IMR-90 (cell line): ENCODE results near the gene CARD14. TPM values are rescaled to one million over a fixed set of nuclear protein-coding genes. Genes with fewer than 3 reads are reported as not detected.

Source experiments
- ATAC-seq: fragments of 200-7000 bp; cut with Tn5 transposase; 2 replicates; pipeline ENCODE4 v1.9.1; 2020; ENCODE audit warnings: low read depth, mild to moderate bottlenecking, moderate library complexity
- BruUV-seq: library from RNA; stranded (reverse); fragments of 400-500 nt; replicated peaks from 2 replicates; lab custom pipeline; 2021; lab: Mats Ljungman, UMichigan
- CTCF ChIA-PET: fragments of 300-600 bp; formaldehyde crosslinking; extraction: SDS; loops from one replicate; lab custom pipeline; 2021; ENCODE audit warnings: antibody characterized with exemption; lab: Yijun Ruan, JAX
- POLR2A ChIA-PET: fragments of 300-600 bp; sonication (Branson Sonifier 250); formaldehyde crosslinking; loops from one replicate; lab custom pipeline; 2022; ENCODE audit warnings: antibody characterized with exemption; ENCODE audit not compliant: unreplicated experiment; lab: Charles Lee
- DNase-seq: peaks from one replicate; pipeline ENCODE4 v3.0.0; 2013
- H2AFZ ChIP-seq: replicated peaks from 2 replicates; pipeline ENCODE3; 2013; ENCODE audit warnings: low read length, mild to moderate bottlenecking; ENCODE audit not compliant: poor library complexity
- H2AK5ac ChIP-seq: 2 replicates; pipeline ENCODE4 v1.6.1; 2013; ENCODE audit warnings: low read depth, low read length, inconsistent platforms
- H2AK9ac ChIP-seq: replicated peaks from 2 replicates; pipeline ENCODE3; 2013; ENCODE audit warnings: mild to moderate bottlenecking, low read depth, low read length, moderate library complexity; ENCODE audit not compliant: poor library complexity
- H2BK120ac ChIP-seq: 2 replicates; pipeline ENCODE4 v1.6.1; 2013; ENCODE audit warnings: low read depth, low read length, inconsistent platforms
- H2BK15ac ChIP-seq: 3 replicates; pipeline ENCODE4 v1.6.1; 2013; ENCODE audit warnings: low read depth, low read length, inconsistent platforms
- H2BK20ac ChIP-seq: 2 replicates; pipeline ENCODE4 v1.6.1; 2013; ENCODE audit warnings: low read depth, mild to moderate bottlenecking, inconsistent platforms, low read length, moderate library complexity
- H2BK5ac ChIP-seq: 2 replicates; pipeline ENCODE4 v1.6.1; 2013; ENCODE audit warnings: mild to moderate bottlenecking, low read depth, low read length, inconsistent platforms; ENCODE audit not compliant: poor library complexity, severe bottlenecking
- H3K14ac ChIP-seq: replicated peaks from 2 replicates; pipeline ENCODE4 v1.6.1; 2013; ENCODE audit warnings: low read depth, low read length, inconsistent platforms
- H3K18ac ChIP-seq: 2 replicates; pipeline ENCODE4 v1.6.1; 2013; ENCODE audit warnings: low read depth, low read length, control low read depth
- H3K23ac ChIP-seq: 2 replicates; pipeline ENCODE4 v1.6.1; 2013; ENCODE audit warnings: low read depth, low read length, inconsistent platforms
- H3K27ac ChIP-seq: 2 replicates; pipeline ENCODE4 v1.5.1; 2013; ENCODE audit warnings: mild to moderate bottlenecking, control low read depth, low read length; ENCODE audit not compliant: insufficient read depth
- H3K27me3 ChIP-seq: 2 replicates; pipeline ENCODE4 v1.6.1; 2013; ENCODE audit warnings: low read length; ENCODE audit not compliant: control insufficient read depth, insufficient read depth
- H3K36me3 ChIP-seq: 2 replicates; pipeline ENCODE4 v1.6.1; 2013; ENCODE audit warnings: low read length, mixed read lengths; ENCODE audit not compliant: control insufficient read depth, insufficient read depth
- H3K4ac ChIP-seq: 2 replicates; pipeline ENCODE4 v1.6.1; 2013; ENCODE audit warnings: low read depth, low read length, inconsistent platforms
- H3K4me1 ChIP-seq: 2 replicates; pipeline ENCODE4 v1.6.1; 2013; ENCODE audit warnings: low read length, mixed read lengths; ENCODE audit not compliant: control insufficient read depth, insufficient read depth
- H3K4me2 ChIP-seq: 2 replicates; pipeline ENCODE4 v1.6.1; 2013; ENCODE audit warnings: low read depth, mild to moderate bottlenecking, control low read depth, low read length, moderate library complexity
- H3K4me3 ChIP-seq: 2 replicates; pipeline ENCODE4 v1.5.1; 2013; ENCODE audit warnings: low read depth, mild to moderate bottlenecking, control low read depth, low read length, moderate library complexity; ENCODE audit not compliant: insufficient read depth
- H3K56ac ChIP-seq: 2 replicates; pipeline ENCODE4 v1.6.1; 2013; ENCODE audit warnings: low read length, inconsistent platforms; ENCODE audit not compliant: insufficient read depth; ENCODE audit errors: extremely low read depth
- H3K79me1 ChIP-seq, 2 experiments: 2 replicates each; pipeline ENCODE4 v1.6.1; 2013; ENCODE audit warnings: low read length in 2 of 2, inconsistent platforms in 1 of 2, low read depth in 1 of 2
- H3K9ac ChIP-seq: 2 replicates; pipeline ENCODE4 v1.6.1; 2013; ENCODE audit warnings: low read depth, low read length, control low read depth
- H3K9me1 ChIP-seq: 2 replicates; pipeline ENCODE4 v1.6.1; 2013; ENCODE audit warnings: low read length, inconsistent platforms; ENCODE audit not compliant: insufficient read depth
- H3K9me3 ChIP-seq: 2 replicates; pipeline ENCODE4 v1.6.1; 2013; ENCODE audit warnings: low read length; ENCODE audit not compliant: control insufficient read depth, insufficient read depth
- H4K20me1 ChIP-seq: 2 replicates; pipeline ENCODE4 v1.6.1; 2013; ENCODE audit warnings: low read length, inconsistent platforms; ENCODE audit not compliant: insufficient read depth
- H4K5ac ChIP-seq: 2 replicates; pipeline ENCODE4 v1.6.1; 2013; ENCODE audit warnings: mild to moderate bottlenecking, low read depth, low read length, control low read depth
- H4K8ac ChIP-seq, 2 experiments: 2 replicates each; pipeline ENCODE4 v1.6.1; 2013; ENCODE audit warnings: low read depth in 2 of 2, low read length in 2 of 2, control low read depth in 1 of 2, inconsistent platforms in 1 of 2
- H4K91ac ChIP-seq: 2 replicates; pipeline ENCODE4 v1.6.1; 2013; ENCODE audit warnings: low read depth, low read length, inconsistent platforms; ENCODE audit not compliant: insufficient read depth
- MAFK ChIP-seq: IDR thresholded peaks from 2 replicates; pipeline ENCODE4 v1.6.1; 2012; ENCODE audit warnings: low read depth, low read length, improper control_type of control experiment
- MXI1 ChIP-seq: IDR thresholded peaks from 2 replicates; pipeline ENCODE4 v1.6.1; 2012; ENCODE audit warnings: low read depth, mild to moderate bottlenecking, low read length, moderate library complexity, borderline replicate concordance
- WGBS, 2 experiments: methylation state at CpG; one replicate each; pipeline versions ENCODE4 v1.1.5 to v1.1.7; 2013; ENCODE audit warnings: missing lambda C conversion rate in 2 of 2; ENCODE audit not compliant: insufficient read length in 1 of 2; ENCODE audit errors: extremely low coverage in 2 of 2; 5-methylcytosine and 5-hydroxymethylcytosine counted together
- dilution Hi-C: fragments of 300-500 bp; cut with HindIII; formaldehyde crosslinking; loops from one replicate; pipeline ENCODE4 v1.14.3; 2018; ENCODE audit warnings: low sequenced_read_pairs; ENCODE audit not compliant: unreplicated experiment
- in situ Hi-C: fragments of 300-500 bp; cut with MboI; formaldehyde crosslinking; loops from 3 replicates; pipeline ENCODE4 v1.14.3; 2019; ENCODE audit warnings: low sequenced_read_pairs, inconsistent platforms, mixed read lengths
- intact Hi-C: fragments of 100-400 bp; cut with micrococcal nuclease; formaldehyde crosslinking; loops from 2 replicates; pipeline ENCODE4 v1.10.0; 2022
- polyA plus RNA-seq, 3 experiments: library from polyadenylated mRNA; depleted of rRNA; stranded (reverse); fragments of >200 nt; gene quantifications; 2 replicates each; pipeline ENCODE4 v1.2.3, GENCODE V29; 2012; ENCODE audit warnings: low replicate concordance in 1 of 3
- total RNA-seq: library from RNA; depleted of rRNA; stranded (reverse); fragments of >200 nt; gene quantifications from 2 replicates; pipeline ENCODE4 v1.2.3, GENCODE V29; 2012

CARD14 gene
- total and polyA plus RNA-seq, 2 of the 4 experiments (the other 2 are of a cell fraction): not detected

DNA sequence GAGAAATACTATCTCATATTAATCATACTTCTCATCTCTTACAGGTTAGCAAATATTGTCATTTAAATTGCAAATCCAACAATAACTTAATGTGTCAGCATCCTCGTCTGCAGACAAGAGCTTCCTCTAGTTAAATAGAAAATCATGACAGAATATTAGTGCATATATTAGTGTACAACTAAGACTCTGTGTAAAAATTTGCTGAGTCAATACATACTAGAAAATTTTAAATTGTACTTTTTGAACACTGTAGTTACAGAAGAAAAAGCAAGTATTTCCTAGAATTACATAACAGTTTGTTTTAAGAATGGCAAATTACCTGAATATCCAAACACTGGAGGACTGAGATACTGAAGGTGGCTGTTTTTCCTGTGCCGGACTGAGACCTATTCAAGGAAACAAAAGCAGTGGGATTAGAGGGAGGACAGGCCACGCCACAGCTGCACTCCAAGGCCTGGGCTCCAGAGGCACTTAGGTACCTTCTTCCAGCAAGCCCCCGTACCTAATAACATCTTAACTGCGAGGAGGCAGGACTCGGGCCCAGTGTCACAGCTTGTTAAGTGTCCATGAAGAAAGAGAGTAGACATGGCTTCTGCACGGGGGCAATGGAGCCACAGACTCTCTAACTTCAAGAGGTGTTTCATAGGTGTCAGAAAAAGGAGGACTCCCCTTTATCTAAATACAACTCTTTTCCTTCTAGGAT is 28.2 kb upstream of the CARD14 start:
- no peak overlapping the region for H4K5ac ChIP-seq
- no peak overlapping the region for H2BK20ac ChIP-seq
- H3K14ac ChIP-seq: no peak overlapping the region
- WGBS, 2 experiments: no CpG with 5 or more reads among the region's 7 CpGs
- peaks cover 27% of the 10 kb centered on the region for H4K20me1 ChIP-seq
- no peak overlapping the region for H4K8ac ChIP-seq
- dilution Hi-C loops (no loop called here), in situ Hi-C loops (no loop called here), intact Hi-C loops (no loop called here)
- H3K9me1 ChIP-seq: peaks cover 10% of the 10 kb centered on the region
- H3K56ac ChIP-seq: no peak overlapping the region
- H2AK5ac ChIP-seq: no peak overlapping the region
- H3K4ac ChIP-seq: no peak overlapping the region
- no peak overlapping the region for H3K4me3 ChIP-seq
- H3K79me1 ChIP-seq: peaks cover 21 to 61% of the 10 kb centered on the region in 2 experiments
- TF ChIP-seq MAFK (peak; percentile 85), MXI1 (no peak)
- no peak overlapping the region for H2BK120ac ChIP-seq
- H3K23ac ChIP-seq: no peak overlapping the region
- no peak overlapping the region for H2BK15ac ChIP-seq
- no peak overlapping the region for H4K91ac ChIP-seq
- no peak for DNase-seq
- no peak for ATAC-seq
- no peak overlapping the region for H3K18ac ChIP-seq
- no peak overlapping the region for H2BK5ac ChIP-seq
- H3K9ac ChIP-seq: no peak overlapping the region
- BruUV-seq: no TSS peak
- no peak overlapping the region for H2AFZ ChIP-seq
- peaks cover 5% of the 10 kb centered on the region; the same call in 1 of the 2 replicates for H3K4me1 ChIP-seq
- ChIA-PET POLR2A (no interaction called here), CTCF (no interaction called here)
- no peak overlapping the region for H3K27ac ChIP-seq
- peaks cover 62% of the 10 kb centered on the region for H3K36me3 ChIP-seq
- no peak overlapping the region for H2AK9ac ChIP-seq
- no peaks in the 10 kb centered on the region for H3K27me3 ChIP-seq
- H3K4me2 ChIP-seq: no peak overlapping the region
- no peaks in the 10 kb centered on the region for H3K9me3 ChIP-seq
